CD4-positive, alpha-beta T cell (primary cell): ENCODE measurements around the gene CPVL. TPM values are rescaled to one million over a fixed set of nuclear protein-coding genes. Genes with fewer than 3 reads are reported as not detected.

ENCODE experiments used
- ATAC-seq: fragments of 200-7000 bp; cut with Tn5 transposase; one replicate; pipeline ENCODE4 v1.10.0; 2022; ENCODE audit warnings: mild to moderate bottlenecking; ENCODE audit not compliant: poor library complexity
- CTCF ChIA-PET: fragments of 350-600 bp; sonication (Branson Sonifier 250); formaldehyde crosslinking; loops from one replicate; lab custom pipeline; 2021; ENCODE audit warnings: antibody characterized with exemption, inconsistent platforms; lab: Charles Lee
- POLR2A ChIA-PET: fragments of 350-600 bp; sonication (Branson Sonifier 250); formaldehyde crosslinking; loops from one replicate; lab custom pipeline; 2021; ENCODE audit warnings: antibody characterized with exemption, inconsistent platforms; lab: Charles Lee
- DNase-seq, 14 experiments: peaks; one replicate each; pipeline ENCODE4 v3.0.0-alpha.2; 2013 to 2020; ENCODE audit warnings: mixed read lengths in 2 of 14
- H3K27ac ChIP-seq, 2 donors: one replicate each; pipeline versions ENCODE4 v1.5.1 to v1.7.0; 2013; ENCODE audit warnings: low read length in 2 of 2, low read depth in 1 of 2, mild to moderate bottlenecking in 1 of 2
- H3K27me3 ChIP-seq, 2 experiments: 1 replicate in 1 of 2; 2 replicates in 1 of 2; pipeline versions ENCODE4 v1.6.1 to v1.7.0; 2013; ENCODE audit warnings: low read length in 2 of 2, control low read depth in 1 of 2, mild to moderate bottlenecking in 1 of 2, moderate library complexity in 1 of 2; ENCODE audit not compliant: insufficient read depth in 2 of 2, control insufficient read depth in 1 of 2
- H3K36me3 ChIP-seq: one replicate; pipeline ENCODE4 v1.6.1; 2013; ENCODE audit warnings: low read length, control low read depth; ENCODE audit not compliant: insufficient read depth
- H3K4me1 ChIP-seq: one replicate; pipeline ENCODE4 v1.6.1; 2013; ENCODE audit warnings: low read length, control low read depth; ENCODE audit not compliant: insufficient read depth
- H3K4me3 ChIP-seq: one replicate; pipeline ENCODE4 v1.5.1; 2013; ENCODE audit warnings: mild to moderate bottlenecking, low read length, moderate library complexity
- H3K9me3 ChIP-seq, 2 experiments: 1 replicate in 1 of 2; 2 replicates in 1 of 2; pipeline versions ENCODE4 v1.6.1 to v1.7.0; 2013; ENCODE audit warnings: low read length in 2 of 2, mild to moderate bottlenecking in 2 of 2, control low read depth in 1 of 2, moderate library complexity in 1 of 2; ENCODE audit not compliant: control insufficient read depth in 1 of 2, insufficient read depth in 1 of 2
- H3K27ac Mint-ChIP-seq: one replicate; pipeline ENCODE4 v1.8.0; 2020; ENCODE audit warnings: mixed read lengths
- H3K27me3 Mint-ChIP-seq: one replicate; pipeline ENCODE4 v1.8.0; 2021; ENCODE audit warnings: mixed read lengths
- H3K36me3 Mint-ChIP-seq: one replicate; pipeline ENCODE4 v1.8.0; 2021; ENCODE audit warnings: low read depth, mixed read lengths
- H3K4me1 Mint-ChIP-seq: one replicate; pipeline ENCODE4 v1.8.0; 2021; ENCODE audit warnings: low read depth, mixed read lengths
- H3K4me3 Mint-ChIP-seq: one replicate; pipeline ENCODE4 v1.8.0; 2020; ENCODE audit warnings: mild to moderate bottlenecking, mixed read lengths
- H3K9me3 Mint-ChIP-seq: one replicate; pipeline ENCODE4 v1.8.0; 2020; ENCODE audit warnings: mixed read lengths
- intact Hi-C, 2 experiments: fragments of 100-400 bp; cut with DNase I in 1 of 2; cut with micrococcal nuclease in 1 of 2; formaldehyde crosslinking; loops; one replicate each; pipeline versions ENCODE4 v1.15.1 to v1.9.0; 2023 to 2025; cut with DNase I, micrococcal nuclease
- total RNA-seq, 174 experiments: library from RNA in 2 of 174; stranded (reverse) in 2 of 174; gene quantifications; one replicate each; pipeline ENCODE4 v1.2.3 and lab custom pipeline; 2021 to 2026
- TF ChIP-seq, protein P1 (sequence below): fragments of 200-600 bp; IDR thresholded peaks from one replicate; pipeline ENCODE4 v1.8.0; 2022; ENCODE audit warnings: antibody characterized with exemption, mild to moderate bottlenecking

CPVL gene
- total RNA-seq, 2 experiments from 2014 or later, result 3.8 to 4.5 TPM

DNA sequence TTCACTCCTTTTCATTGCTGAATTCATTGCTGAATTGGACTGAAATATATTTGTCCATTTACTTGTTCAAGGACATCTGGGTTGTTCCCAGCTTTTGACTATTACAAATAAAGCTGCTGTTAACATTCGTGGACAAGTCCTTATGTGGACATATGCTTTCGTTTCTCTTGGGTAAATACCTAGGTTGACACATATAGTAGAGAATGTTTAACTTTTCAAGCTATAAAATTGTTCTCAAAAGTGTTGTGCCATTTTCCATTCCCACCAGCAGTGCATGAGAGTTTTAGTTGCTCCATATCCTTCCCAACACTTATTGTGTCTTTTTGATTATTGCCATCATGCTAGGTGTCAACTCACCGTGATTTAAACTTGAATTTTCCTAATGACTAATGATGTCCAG is 17.5 kb upstream of the CPVL start:
- Histone ChIP-seq H3K36me3 (no peaks in the 10 kb centered on the region), H3K27me3 (no peaks in the 10 kb centered on the region), H3K4me3 (no peak overlapping the region), H3K9me3 (no peaks in the 10 kb centered on the region), H3K27ac (no peak overlapping the region), H3K4me1 (no peaks in the 10 kb centered on the region)
- H3K9me3 Mint-ChIP-seq, result peaks cover 3% of the 10 kb centered on the region
- ATAC-seq, result no peak
- CTCF ChIA-PET, result no interaction called here
- TF ChIP-seq, protein P1, sequence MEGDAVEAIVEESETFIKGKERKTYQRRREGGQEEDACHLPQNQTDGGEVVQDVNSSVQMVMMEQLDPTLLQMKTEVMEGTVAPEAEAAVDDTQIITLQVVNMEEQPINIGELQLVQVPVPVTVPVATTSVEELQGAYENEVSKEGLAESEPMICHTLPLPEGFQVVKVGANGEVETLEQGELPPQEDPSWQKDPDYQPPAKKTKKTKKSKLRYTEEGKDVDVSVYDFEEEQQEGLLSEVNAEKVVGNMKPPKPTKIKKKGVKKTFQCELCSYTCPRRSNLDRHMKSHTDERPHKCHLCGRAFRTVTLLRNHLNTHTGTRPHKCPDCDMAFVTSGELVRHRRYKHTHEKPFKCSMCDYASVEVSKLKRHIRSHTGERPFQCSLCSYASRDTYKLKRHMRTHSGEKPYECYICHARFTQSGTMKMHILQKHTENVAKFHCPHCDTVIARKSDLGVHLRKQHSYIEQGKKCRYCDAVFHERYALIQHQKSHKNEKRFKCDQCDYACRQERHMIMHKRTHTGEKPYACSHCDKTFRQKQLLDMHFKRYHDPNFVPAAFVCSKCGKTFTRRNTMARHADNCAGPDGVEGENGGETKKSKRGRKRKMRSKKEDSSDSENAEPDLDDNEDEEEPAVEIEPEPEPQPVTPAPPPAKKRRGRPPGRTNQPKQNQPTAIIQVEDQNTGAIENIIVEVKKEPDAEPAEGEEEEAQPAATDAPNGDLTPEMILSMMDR, result no peak
- POLR2A ChIA-PET, result no interaction called here
- no peak overlapping the region for H3K27ac Mint-ChIP-seq
- H3K36me3 Mint-ChIP-seq, result no peaks in the 10 kb centered on the region
- H3K27me3 Mint-ChIP-seq, result peaks cover 13% of the 10 kb centered on the region
- no peaks in the 10 kb centered on the region for H3K4me1 Mint-ChIP-seq
- no peak overlapping the region for H3K4me3 Mint-ChIP-seq
- intact Hi-C loops, result no loop called here
- no peak for DNase-seq

- H3K4me3 Mint-ChIP-seq, result no peak overlapping the region
- Histone ChIP-seq H3K9me3 (no peaks in the 10 kb centered on the region), H3K27me3 (no peaks in the 10 kb centered on the region), H3K4me1 (no peaks in the 10 kb centered on the region), H3K4me3 (no peak overlapping the region), H3K27ac (no peak overlapping the region), H3K36me3 (no peaks in the 10 kb centered on the region)
- intact Hi-C loops, result no loop called here
- H3K9me3 Mint-ChIP-seq, result peaks cover 3% of the 10 kb centered on the region
- H3K27ac Mint-ChIP-seq, result no peak overlapping the region
- no peak for DNase-seq
- no peaks in the 10 kb centered on the region for H3K36me3 Mint-ChIP-seq
- CTCF ChIA-PET, result no interaction called here
- no peak for ATAC-seq
- TF ChIP-seq, protein P1, result no peak
- H3K4me1 Mint-ChIP-seq, result no peaks in the 10 kb centered on the region
- POLR2A ChIA-PET, result no interaction called here
- H3K27me3 Mint-ChIP-seq, result peaks cover 21% of the 10 kb centered on the region
These were observed 16.2 kb upstream of the CPVL start for GRCh38 chr7:29162577-29162976.

DNA sequence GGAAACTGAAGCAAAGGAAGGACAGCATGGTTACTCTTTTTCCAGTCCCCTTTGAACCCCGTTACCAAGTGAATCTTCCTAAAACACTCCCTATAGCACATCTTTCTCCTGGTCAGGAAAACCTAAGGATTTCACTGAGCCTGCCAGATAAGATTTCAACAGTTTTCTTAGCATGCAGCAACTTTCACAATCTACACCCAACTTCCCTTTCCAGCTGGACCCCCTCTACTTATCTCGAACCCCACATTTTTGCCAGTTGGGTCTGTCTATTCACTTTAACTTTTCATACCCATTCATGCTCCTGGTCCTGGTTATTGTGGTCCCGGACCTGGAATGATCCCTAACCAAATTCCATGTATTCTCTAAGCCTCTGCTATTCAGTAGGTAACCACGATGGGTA is 14.9 kb upstream of the CPVL start:
- H3K4me1 Mint-ChIP-seq, result peaks cover 9% of the 10 kb centered on the region
- TF ChIP-seq, protein P1, result no peak
- Histone ChIP-seq H3K4me1 (no peaks in the 10 kb centered on the region), H3K9me3 (no peaks in the 10 kb centered on the region), H3K36me3 (no peaks in the 10 kb centered on the region), H3K27ac (no peak overlapping the region), H3K27me3 (no peaks in the 10 kb centered on the region), H3K4me3 (no peak overlapping the region)
- H3K36me3 Mint-ChIP-seq, result no peaks in the 10 kb centered on the region
- no peak overlapping the region for H3K4me3 Mint-ChIP-seq
- H3K9me3 Mint-ChIP-seq, result peaks cover 3% of the 10 kb centered on the region
- POLR2A ChIA-PET, result no interaction called here
- DNase-seq (no peak), ATAC-seq (no peak)
- H3K27me3 Mint-ChIP-seq, result peaks cover 21% of the 10 kb centered on the region
- H3K27ac Mint-ChIP-seq, result no peak overlapping the region
- intact Hi-C loops, result no loop called here
- CTCF ChIA-PET, result no interaction called here
